ENCODE data around the gene KLHL36. TPM values are rescaled to one million over a fixed set of nuclear protein-coding genes. Genes with fewer than 3 reads are reported as not detected.
A peak's percentile ranks its signal among the peaks of the same experiment; 100 is the strongest.

Gene KLHL36
- total and polyA plus RNA-seq, 9 of the 15 experiments (the other 6 are each of a cell fraction or from before 2014, with no cell fraction given) = 2.1 to 51.2 (median 18.5) TPM

DNA sequence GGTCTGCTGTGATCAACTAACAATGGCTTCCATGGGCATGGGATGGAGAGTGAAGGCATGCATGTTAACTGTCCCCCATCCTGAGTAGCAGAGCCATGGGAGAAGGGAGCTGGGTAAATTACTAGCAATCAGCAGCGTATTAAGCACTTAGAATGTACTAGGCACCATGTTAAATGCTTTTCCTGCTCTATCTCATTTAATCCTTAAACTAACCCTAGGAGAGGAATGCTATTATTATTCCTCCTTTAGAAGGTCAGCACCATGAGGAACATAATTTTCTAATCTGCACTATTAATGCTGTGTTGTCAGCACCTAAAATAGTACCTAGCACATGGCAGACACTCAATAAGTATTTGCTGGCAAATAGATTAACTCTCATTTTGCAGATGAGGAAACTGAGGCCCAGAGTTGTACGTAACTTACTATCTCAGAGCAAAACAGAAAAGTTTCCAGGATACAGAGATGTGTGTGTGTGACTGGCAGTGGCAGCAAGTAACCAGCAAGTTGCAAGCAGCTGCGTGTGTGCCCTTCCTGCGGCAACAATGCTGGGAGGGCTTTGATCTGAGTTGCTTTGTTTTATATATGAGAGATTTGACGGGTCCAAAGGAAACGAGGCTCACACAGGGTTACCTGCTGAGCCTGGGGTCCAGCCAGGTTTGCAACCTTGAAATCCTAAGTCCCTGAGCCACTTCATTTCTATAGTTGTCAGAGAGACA is 6.5 kb upstream of the KLHL36 start:
- H3K27ac ChIP-seq (ENCODE audit: extremely low read depth, low read depth, low read length) = no peak overlapping the region
- in situ Hi-C loops (cut with MboI) = no loop called here
- ChIA-PET CTCF (ENCODE audit: low intra/inter-chr PET ratio) (no interaction called here), POLR2A (interaction anchor here (0.6 to 1.1 kb wide), 2 partner anchors 30 to 151 kb away, joined by 3 to 4 read pairs; no protein-coding TSS in a partner anchor)
- H2AFZ ChIP-seq (ENCODE audit: low read depth, low read length) = peak overlapping the region; percentile 91
- no TSS peak for BruUV-seq (replicated peaks)
- H3K9me3 ChIP-seq (replicated peaks; ENCODE audit: control insufficient read depth, insufficient read depth, low read depth, low read length) = no peaks in the 10 kb centered on the region
- H3K36me3 ChIP-seq (ENCODE audit: control insufficient read depth, insufficient read depth, low read length) = no peaks in the 10 kb centered on the region
- FAIRE-seq (no peak), DNase-seq (ENCODE audit: extremely low read depth in 1 of 4, low spot score in 3 of 4) (no peak), ATAC-seq (no peak)
- H4K20me1 ChIP-seq (replicated peaks; ENCODE audit: control insufficient read depth, insufficient read depth, low read length) = no peaks in the 10 kb centered on the region
- H3K27me3 ChIP-seq (ENCODE audit: control insufficient read depth in 2 of 2, insufficient read depth in 2 of 2, low read length in 2 of 2) = peaks cover 3 to 8% of the 10 kb centered on the region in 2 experiments; a peak in 3 of 5 replicates
- no peak overlapping the region for H3K4me3 ChIP-seq
- intact Hi-C loops (cut with micrococcal nuclease) = no loop called here
- H3K9ac ChIP-seq (ENCODE audit: insufficient read depth in 1 of 2, low read depth in 2 of 2, low read length in 2 of 2) = peak overlapping the region in 1 of 2 experiments; percentile 69; a peak in 1 of 4 replicates
- TF ChIP-seq ILF3 (IDR thresholded peaks at IDR 0.05; ENCODE audit: borderline replicate concordance) = no peak
- TF ChIP-seq RBM25 (IDR thresholded peaks at IDR 0.05; ENCODE audit: low read depth, low read length, severe bottlenecking) = no peak
- no peak for TF ChIP-seq RBFOX2 (IDR thresholded peaks at IDR 0.05; ENCODE audit: low read depth, low read length)
- TF ChIP-seq ZNF766 (CRISPR knock-in tag; conservative IDR thresholded peaks at IDR 0.05) = 0 out of 2 replicates have a peak, but pooled peaks have one; percentile 36
- TF ChIP-seq SMARCE1 (IDR thresholded peaks at IDR 0.05) = no peak
- H3K9me1 ChIP-seq (ENCODE audit: control insufficient read depth, insufficient read depth, low read length) = no peaks in the 10 kb centered on the region
- H3K4me2 ChIP-seq (ENCODE audit: insufficient read depth, low read length) = no peak overlapping the region
- WGBS (ENCODE audit: insufficient coverage, low coverage, missing lambda C conversion rate) = 42% methylated on average over 6 of the region's 6 CpGs
- H3K4me1 ChIP-seq (replicated peaks in 1 of 2; ENCODE audit: control insufficient read depth in 2 of 2, insufficient read depth in 2 of 2, low read length in 2 of 2) = peaks cover 5 to 6% of the 10 kb centered on the region in 2 experiments; a peak in 4 of 5 replicates
- H3K79me2 ChIP-seq (ENCODE audit: control insufficient read depth, insufficient read depth, low read length) = no peaks in the 10 kb centered on the region
